Heart left ventricle (tissue), 13 donors: ENCODE results near the gene STX8.

Experiments
- POLR2A ChIP-seq, 2 donors: fragments of 450-650 bp; IDR thresholded peaks; one replicate each; pipeline ENCODE4 v1.6.1; 2017; ENCODE audit warnings: antibody characterized with exemption in 2 of 2, mild to moderate bottlenecking in 2 of 2, moderate library complexity in 2 of 2
- TF ChIP-seq, protein P1 (sequence below), 12 donors: fragments of 200-600 bp; sonication (generic) in 4 of 12; IDR thresholded peaks; one replicate each; pipeline versions ENCODE4 v1.5.0 to v1.8.0; 2018 to 2022; ENCODE audit warnings: antibody characterized with exemption in 12 of 12, mild to moderate bottlenecking in 5 of 12
- donor health status: ischemic (EF 13 %, LVEDD 7.1; RV severe dilation, severe dysfunction).
- donor health status: DM: no; HTN: yes; CAD: no.
- donor health status: DM: no; HTN: no; CAD: no.
- donor health status: ischemic (EF 25% LVEDD 6.9; RV normal size, moderate dysfunction).
- donor health status: ischemic (EF 25% LVEDD 5.7; RV mildly dilated, moderate dysfunction).
- donor health status: ischemic (EF 35%, LVEDD 5.7; RV mildly dilated, moderate dysfunction).
- donor health status: nonischemic (EF 11% LVEDD 7.7; RV severe dilation, severe dysfunction).
- donor health status: DM: yes; HTN: yes; CAD: no.
- donor health status: PGD.
- donor health status: ischemic (EF 29% LVEDD 5.4; RV normal size, mild dysfunction).
- donor health status: nonischemic (EF 23%, LVEDD 6.1; RV moderate dilation, normal function).

DNA sequence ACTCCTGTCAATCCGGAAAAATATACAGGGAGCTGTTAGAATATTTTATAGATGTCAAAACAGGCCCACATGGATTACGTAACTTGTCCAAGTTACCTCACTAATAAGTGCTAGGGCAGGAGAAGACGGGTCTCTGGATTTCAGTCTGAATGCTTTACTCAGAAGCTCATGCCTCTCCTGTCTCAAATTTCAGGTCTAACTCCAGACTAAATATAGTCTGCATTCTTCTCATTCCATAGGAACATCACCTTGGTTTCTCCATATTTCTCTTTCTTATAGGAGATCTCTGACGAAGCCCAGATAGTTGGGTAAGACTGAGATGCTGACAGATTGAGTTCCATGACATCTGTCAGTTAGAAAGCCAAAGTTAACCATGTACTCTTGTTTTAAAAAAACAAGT is 174.2 kb downstream of the STX8 start:
- TF ChIP-seq POLR2A (IDR thresholded peaks at IDR 0.05), result no peak
- TF ChIP-seq, protein P1, sequence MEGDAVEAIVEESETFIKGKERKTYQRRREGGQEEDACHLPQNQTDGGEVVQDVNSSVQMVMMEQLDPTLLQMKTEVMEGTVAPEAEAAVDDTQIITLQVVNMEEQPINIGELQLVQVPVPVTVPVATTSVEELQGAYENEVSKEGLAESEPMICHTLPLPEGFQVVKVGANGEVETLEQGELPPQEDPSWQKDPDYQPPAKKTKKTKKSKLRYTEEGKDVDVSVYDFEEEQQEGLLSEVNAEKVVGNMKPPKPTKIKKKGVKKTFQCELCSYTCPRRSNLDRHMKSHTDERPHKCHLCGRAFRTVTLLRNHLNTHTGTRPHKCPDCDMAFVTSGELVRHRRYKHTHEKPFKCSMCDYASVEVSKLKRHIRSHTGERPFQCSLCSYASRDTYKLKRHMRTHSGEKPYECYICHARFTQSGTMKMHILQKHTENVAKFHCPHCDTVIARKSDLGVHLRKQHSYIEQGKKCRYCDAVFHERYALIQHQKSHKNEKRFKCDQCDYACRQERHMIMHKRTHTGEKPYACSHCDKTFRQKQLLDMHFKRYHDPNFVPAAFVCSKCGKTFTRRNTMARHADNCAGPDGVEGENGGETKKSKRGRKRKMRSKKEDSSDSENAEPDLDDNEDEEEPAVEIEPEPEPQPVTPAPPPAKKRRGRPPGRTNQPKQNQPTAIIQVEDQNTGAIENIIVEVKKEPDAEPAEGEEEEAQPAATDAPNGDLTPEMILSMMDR (IDR thresholded peaks at IDR 0.05), result no peak
